Raji (cell line): ENCODE measurements around the gene MVP.

ENCODE experiments used
- POLR2A ChIP-seq: IDR thresholded peaks from 2 replicates; pipeline ENCODE4 v1.6.1; 2011; ENCODE audit warnings: low read depth, low read length, control low read depth; ENCODE audit not compliant: insufficient read depth

The MVP gene

GRCh38 chr16:29820271-29820701 is at the start of gene MVP:
MVP (plus strand) TSS chr16:29820462; CDS start chr16:29830550, 10,088 bp downstream.
- no peak for TF ChIP-seq POLR2A

DNA sequence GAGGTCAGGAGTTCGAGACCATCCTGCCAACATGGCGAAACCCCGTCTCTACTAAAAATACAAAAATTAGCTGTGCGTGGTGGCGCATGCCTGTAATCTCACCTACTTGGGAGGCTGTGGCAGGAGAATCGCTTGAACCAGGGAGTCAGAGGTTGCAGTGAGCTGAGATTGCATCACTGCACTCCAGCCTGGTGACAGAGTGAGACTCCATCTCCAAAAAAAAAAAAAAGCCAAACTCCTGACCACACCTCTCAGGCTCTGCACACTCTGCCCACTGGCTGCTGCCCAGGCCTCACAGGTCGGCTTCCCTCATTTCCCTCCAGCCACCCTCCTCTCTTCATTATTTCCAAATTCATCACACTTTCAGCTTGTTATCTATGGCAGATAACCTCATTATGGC is 47.9 kb upstream of the MVP start:
- TF ChIP-seq POLR2A = 0 out of 2 replicates have a peak, but pooled peaks have one; percentile 2

DNA sequence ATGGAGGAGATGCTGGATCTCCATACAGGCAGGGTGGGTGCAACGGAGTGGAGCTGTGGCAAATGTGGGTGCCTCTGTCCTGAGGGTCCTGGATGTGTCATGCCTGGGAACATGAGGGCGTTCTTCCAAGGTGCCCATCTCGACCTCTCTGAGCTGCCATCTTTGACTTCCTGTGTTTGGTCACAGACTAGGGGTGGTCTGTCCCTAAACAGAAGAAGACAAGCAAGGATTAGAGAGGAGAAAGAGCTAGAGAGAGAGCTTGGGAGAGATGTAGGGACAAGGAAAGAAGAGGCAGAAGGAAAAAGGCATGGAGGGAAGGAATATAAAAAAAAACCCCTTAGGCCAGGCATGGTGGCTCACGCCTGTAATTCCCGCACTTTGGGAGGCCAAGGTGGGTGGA is 45.5 kb upstream of the MVP start:
- TF ChIP-seq POLR2A = no peak

GRCh38 chr16:29775742-29776408 is 44.4 kb upstream of the MVP start:
- no peak for TF ChIP-seq POLR2A

DNA sequence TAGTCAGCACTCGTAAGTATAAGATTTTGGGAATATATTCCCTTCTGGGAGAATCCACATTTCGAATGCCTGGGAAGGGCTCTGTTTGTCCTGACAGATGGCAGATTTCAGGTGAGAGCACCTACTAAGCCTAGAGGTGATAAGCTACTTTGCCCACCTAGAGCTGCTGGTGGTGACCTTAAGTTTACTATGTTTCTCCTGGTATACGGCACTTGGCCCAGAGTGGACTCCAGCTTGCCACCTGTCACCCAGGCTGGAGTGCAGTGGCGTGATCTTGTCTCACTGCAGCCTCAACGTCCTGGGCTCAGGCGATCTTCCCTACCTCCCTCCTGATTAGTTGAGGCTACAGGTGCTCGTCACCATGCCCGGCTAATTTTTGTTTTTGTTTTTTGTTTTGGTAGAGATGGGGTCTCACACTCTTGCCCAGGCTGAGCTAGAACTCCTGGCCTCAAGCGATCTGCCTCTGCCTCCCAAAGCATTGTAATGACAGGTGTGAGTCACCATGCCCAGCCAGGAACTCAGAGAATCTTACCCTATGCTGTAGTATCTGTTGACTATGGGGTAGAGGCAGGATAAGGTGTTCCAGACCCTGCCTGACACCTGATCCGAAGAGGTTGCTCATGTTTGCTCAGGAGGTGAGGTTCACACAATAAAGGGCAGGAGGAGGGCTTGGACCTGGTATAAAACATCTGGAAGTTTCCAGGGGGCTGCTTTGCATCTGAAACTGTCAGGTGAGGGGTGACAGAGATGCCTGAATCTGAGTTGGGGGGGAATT is 42.5 kb upstream of the MVP start, which contains the start of gene ZG16:
TSS of gene ZG16 (plus strand) at position 681 of the 775 bp plus-strand sequence. CDS start 1,011 bp downstream, outside the sequence.
- TF ChIP-seq POLR2A = no peak

GRCh38 chr16:29779474-29779873 is 40.8 kb upstream of the MVP start:
- no peak for TF ChIP-seq POLR2A

DNA sequence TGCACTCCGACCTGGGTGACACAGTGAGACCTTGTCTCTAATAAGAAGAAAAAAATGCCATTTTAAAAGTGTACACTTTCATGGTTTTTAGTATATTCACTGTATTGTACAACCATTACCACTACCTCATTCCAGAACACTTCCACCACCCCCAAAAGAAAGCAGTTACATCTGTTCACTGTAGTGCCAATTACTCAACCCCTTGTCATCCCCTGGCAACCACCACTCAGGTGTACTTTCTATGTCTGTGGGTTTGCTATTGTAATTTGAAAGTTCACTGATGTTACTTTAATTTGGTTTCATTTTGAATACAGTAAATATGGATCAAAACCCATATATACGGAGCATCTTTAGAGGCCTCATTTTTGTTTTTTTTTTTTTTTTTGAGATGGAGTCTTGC is 36.1 kb upstream of the MVP start:
- no peak for TF ChIP-seq POLR2A

DNA sequence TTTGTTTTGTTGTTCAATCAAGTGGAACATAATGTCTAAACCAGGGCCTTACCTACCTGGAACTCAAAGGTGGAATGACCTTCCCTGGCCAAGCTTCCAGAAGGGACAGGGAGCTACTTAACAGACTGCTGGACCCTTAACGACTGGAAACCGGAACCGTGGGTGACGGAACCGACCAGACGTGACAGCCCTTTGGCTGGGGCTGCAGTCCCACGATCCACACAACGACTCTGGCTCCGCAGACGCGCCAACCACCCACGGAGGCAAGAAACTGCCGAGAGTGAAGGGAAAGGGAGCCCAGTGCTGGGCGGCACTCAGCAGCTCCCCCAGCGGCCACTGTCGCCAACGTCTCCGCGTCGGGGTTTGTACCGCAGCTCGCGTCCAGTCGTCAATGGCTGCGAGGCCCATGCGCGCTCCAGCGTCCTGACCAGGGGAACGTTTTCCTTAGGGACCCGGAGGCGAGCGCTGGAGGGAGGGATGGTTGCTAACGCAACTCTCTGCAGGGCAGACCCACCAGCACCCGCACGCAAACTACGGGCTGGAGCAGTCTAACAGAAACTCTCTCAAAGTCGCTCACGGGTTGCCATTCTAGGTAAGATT is 35.3 kb upstream of the MVP start:
- no peak for TF ChIP-seq POLR2A

- no peak for TF ChIP-seq POLR2A
Observed at GRCh38 chr16:29789775-29790182, 30.5 kb upstream of the MVP start.

GRCh38 chr16:29790183-29790948 is 29.9 kb upstream of the MVP start, which contains the start of gene KIF22:
KIF22 (plus strand) TSS chr16:29790751; CDS start chr16:29790760, 9 bp downstream.
- peak; percentile 91 for TF ChIP-seq POLR2A

- TF ChIP-seq POLR2A = no peak
Observed at GRCh38 chr16:29790949-29791844, 29.1 kb upstream of the MVP start.

DNA sequence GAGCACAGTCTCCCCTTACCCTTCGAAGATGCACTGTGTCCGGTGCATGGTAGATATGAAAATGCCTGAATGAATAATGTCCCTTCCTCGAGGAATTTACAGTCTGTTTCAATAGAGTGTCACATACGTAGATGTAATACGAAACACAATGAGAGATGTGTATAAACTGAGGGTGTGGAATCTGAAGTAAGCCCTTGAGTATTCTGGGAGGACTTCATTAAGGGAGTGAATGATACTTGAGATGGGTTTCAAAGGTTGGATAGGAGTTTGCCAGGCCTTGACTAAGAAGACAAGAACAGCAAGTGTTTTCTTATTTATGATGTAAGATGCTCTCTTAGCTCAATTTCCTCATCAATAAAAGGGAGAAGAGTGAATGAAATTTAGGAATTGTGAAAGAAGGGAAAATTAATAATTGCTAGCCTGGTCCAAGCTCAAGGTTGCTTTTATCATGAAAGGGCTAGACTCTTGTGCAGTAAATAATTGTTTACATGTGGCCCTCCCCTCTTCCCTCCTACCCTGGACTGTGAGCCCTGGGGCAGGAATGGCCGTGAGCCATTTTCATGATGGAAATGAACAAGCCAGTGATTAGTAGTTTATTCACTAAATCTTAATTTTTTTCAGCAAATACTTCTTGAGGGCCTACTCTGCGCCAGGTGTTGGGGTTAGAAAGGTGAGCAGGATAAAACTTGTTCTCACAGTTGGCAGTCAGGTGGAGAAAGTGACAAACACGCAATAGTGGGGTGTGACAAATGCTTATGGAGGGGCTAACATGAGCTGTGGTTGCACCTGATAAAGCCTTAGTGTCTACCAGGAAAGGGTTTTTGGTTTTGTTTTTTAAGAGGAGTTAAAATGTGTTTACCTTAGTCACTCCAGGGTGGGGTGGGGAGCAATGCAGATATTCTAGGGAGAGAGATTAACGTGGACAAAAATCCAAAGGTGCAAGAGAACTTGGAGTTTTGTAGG is 28.1 kb upstream of the MVP start:
- TF ChIP-seq POLR2A = no peak

DNA sequence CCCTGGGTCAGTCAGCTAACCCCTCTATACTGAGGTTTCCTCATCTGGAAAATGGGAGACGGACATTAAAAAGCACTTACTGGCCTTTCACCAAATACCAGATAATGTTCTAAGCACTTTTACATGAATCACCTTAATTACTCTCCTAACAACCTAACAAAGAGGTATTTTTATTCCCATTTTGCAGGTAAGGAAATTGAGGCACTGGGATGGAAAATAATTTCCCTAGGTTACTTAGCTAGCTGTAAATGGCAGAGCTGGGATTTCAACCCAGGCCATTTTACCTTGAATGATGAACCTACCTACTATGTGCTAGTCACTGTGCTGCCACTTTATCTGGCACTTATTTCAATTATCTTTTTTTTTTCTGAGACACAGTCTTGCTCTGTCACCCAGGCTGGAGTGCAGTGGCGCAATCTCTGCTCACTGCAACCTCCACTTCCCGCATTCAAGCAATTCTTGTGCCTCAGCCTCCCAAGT is 26.0 kb upstream of the MVP start:
- TF ChIP-seq POLR2A = no peak

DNA sequence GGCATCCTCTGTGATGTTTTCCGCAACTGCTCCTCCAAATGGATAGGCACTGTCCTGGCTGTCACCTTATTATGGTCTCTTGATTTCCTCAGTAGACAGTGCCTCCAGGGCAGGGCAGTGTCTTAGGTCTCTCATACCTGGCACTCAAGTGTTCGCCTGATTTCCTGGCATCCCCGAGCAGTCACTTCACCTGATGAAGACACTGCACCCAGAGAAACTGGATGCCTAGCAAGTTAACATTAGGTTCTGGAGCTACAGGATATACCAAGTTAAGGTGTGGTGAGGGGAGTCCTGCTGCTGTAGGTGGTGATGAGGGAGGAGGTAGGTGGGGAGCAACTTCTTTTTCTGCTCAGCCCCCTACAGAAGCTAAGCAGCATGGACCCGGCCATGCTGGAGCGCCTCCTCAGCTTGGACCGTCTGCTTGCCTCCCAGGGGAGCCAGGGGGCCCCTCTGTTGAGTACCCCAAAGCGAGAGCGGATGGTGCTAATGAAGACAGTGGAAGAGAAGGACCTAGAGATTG is 17.8 kb upstream of the MVP start:
- TF ChIP-seq POLR2A = no peak
